Central memory CD8-positive, alpha-beta T cell (primary cell): Measurements from ENCODE around the gene ADAM33.
A peak's percentile ranks its signal among the peaks of the same experiment; 100 is the strongest.

ENCODE experiments used
- ATAC-seq: fragments of 150-1000 bp; cut with Tn5 transposase; replicated peaks from 2 replicates; pipeline ENCODE4 v1.10.0; 2022; ENCODE audit warnings: mild to moderate bottlenecking, moderate FRiP score, moderate number of reproducible peaks; ENCODE audit not compliant: poor library complexity, severe bottlenecking; ENCODE audit errors: extremely low read depth
- DNase-seq, 2 donors: peaks; one replicate each; pipeline ENCODE4 v3.0.0; 2021; ENCODE audit warnings: low spot score in 2 of 2
- H3K27ac Mint-ChIP-seq: one replicate; pipeline ENCODE4 v1.8.0; 2022; ENCODE audit warnings: low read depth, mild to moderate bottlenecking, moderate library complexity, mixed read lengths
- H3K27me3 Mint-ChIP-seq: one replicate; pipeline ENCODE4 v1.8.0; 2022; ENCODE audit warnings: mixed read lengths
- H3K36me3 Mint-ChIP-seq: one replicate; pipeline ENCODE4 v1.8.0; 2022; ENCODE audit warnings: mild to moderate bottlenecking, moderate library complexity, mixed read lengths; ENCODE audit not compliant: insufficient read depth
- H3K4me1 Mint-ChIP-seq: one replicate; pipeline ENCODE4 v1.8.0; 2022; ENCODE audit warnings: mixed read lengths
- H3K4me3 Mint-ChIP-seq: one replicate; pipeline ENCODE4 v1.8.0; 2022; ENCODE audit warnings: mild to moderate bottlenecking, moderate library complexity, mixed read lengths
- H3K9me3 Mint-ChIP-seq: one replicate; pipeline ENCODE4 v1.8.0; 2022; ENCODE audit warnings: mixed read lengths

ADAM33 gene

DNA sequence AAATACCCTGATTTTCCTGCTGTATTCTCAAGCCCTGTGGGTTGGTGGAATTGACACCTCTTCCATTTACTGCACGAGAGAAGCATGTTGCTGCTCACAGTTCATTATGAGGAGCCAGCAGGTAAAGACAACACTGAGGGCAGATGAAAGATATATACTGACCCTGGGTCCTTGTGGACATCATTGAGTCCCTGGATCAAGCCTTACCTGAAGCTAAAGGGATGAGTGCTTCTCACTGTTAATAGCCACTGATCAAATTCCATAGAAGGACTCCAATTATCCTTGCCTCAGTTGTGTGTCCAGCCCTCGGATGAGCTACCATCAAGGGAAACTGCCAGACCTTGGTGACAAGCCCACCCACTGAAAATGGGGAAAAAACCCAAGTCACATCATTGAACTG is 38.3 kb upstream of the ADAM33 start:
- Mint-ChIP-seq H3K27ac (no peak overlapping the region), H3K36me3 (no peaks in the 10 kb centered on the region), H3K4me3 (no peak overlapping the region), H3K9me3 (no peaks in the 10 kb centered on the region), H3K4me1 (no peaks in the 10 kb centered on the region), H3K27me3 (peaks cover 81% of the 10 kb centered on the region)
- ATAC-seq = no peak
- no peak for DNase-seq

- no peaks in the 10 kb centered on the region for H3K36me3 Mint-ChIP-seq
- H3K9me3 Mint-ChIP-seq = no peaks in the 10 kb centered on the region
- no peak for DNase-seq
- ATAC-seq = no peak
- H3K27ac Mint-ChIP-seq = no peak overlapping the region
- H3K4me3 Mint-ChIP-seq = no peak overlapping the region
- H3K4me1 Mint-ChIP-seq = no peaks in the 10 kb centered on the region
- H3K27me3 Mint-ChIP-seq = peaks cover 70% of the 10 kb centered on the region
Measured at GRCh38 chr20:3719046-3719445, 37.2 kb upstream of the ADAM33 start.

DNA sequence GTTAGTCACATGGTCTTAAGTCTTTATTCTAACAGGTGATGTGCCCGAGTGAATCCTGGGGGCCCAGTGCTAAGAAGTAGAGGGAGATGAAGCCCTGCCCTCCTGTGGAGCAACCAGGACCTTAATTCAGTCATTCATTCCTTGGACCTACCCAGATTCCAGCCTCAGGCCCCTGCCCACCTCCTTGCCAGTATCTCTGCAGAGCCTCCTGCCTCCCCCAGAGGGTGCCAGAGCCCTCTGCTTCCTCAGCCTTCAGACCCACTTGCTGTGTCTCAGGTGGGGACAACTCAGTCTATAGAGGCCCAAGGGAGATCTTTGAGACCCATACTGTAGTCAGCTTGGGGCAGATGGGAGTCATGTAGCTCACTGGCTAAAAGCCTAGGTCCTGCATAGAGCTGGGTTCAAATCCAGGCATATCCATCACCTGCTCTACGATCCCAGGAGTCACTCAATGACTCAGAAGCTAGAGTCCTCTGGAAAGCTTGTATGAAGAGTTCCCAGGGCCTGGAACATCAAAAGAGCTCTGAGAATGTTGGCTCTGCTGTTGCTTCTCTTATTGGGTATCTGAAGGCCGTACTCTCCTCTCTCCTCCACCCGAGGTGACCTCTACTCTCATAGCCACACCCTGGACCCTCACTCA is 34.5 kb upstream of the ADAM33 start:
- Mint-ChIP-seq H3K36me3 (peaks cover 2% of the 10 kb centered on the region), H3K4me3 (no peak overlapping the region), H3K27ac (no peak overlapping the region), H3K4me1 (no peaks in the 10 kb centered on the region), H3K9me3 (no peaks in the 10 kb centered on the region), H3K27me3 (peaks cover 58% of the 10 kb centered on the region)
- no peak for ATAC-seq
- DNase-seq = no peak

DNA sequence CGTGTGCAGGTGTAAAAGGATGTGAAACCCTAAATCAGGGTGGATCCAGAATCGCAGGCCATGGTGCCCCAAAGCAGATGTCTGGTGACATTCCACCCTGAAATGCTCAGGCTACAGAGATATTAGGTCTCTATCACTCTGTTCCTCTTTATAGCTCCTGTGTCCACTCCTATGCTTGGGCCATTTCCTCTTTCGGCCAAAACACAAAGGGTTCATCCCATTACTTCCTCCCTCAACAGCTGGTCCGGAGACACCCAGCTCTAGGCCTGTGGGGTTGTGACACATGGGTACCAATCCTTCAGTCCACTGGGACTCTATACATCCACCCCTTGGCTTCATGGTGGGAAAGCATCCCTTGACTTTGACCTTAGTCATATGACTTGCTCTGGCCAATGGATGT is 32.3 kb upstream of the ADAM33 start:
- Mint-ChIP-seq H3K9me3 (no peaks in the 10 kb centered on the region), H3K4me3 (no peak overlapping the region), H3K27me3 (peaks cover 40% of the 10 kb centered on the region), H3K27ac (no peak overlapping the region), H3K36me3 (peaks cover 2% of the 10 kb centered on the region), H3K4me1 (peaks cover 6% of the 10 kb centered on the region)
- DNase-seq (no peak), ATAC-seq (no peak)

DNA sequence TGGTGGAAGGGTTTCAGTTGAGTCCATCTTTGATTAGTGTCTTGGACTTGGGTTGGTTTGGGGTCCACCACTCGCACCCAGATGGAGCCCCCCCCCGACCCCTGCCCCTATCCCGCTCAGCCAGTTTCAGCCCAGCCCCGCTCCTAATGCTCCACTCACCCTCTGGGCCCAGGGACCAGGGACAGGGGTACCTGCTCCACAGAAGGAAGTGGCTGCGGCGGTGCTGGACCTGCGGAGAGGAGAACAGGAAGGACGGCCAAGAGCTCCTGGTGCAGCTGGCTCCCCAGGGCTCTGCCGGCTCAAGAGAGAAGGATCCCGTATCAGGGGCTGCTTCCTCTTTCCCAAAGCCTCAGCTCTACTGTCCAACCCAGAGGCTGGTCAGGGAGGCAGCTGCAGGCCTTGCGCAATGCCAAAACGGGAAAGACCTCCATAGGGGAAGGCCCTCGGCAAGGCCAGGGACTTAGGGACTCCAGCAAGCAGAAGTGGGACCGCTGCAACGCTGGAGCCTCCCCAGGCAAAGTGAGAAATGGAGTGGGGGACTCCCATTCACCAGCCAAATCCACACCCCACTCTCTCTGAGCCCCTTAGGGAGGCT is 30.6 kb upstream of the ADAM33 start, which contains the start of gene SIGLEC1:
Gene SIGLEC1, minus strand, starts transcription at position 322 of the 595 bp plus-strand sequence. CDS start 5,472 bp downstream, outside the sequence.
- no peak for ATAC-seq
- no peak within 1 kb of the TSS for H3K27ac Mint-ChIP-seq
- peaks cover 27% of the 10 kb centered on the region for H3K27me3 Mint-ChIP-seq
- H3K36me3 Mint-ChIP-seq = peaks cover 2% of the 10 kb centered on the region
- no peak for DNase-seq
- H3K4me1 Mint-ChIP-seq = peaks cover 8% of the 10 kb centered on the region
- H3K4me3 Mint-ChIP-seq = no peak within 1 kb of the TSS
- no peaks in the 10 kb centered on the region for H3K9me3 Mint-ChIP-seq

- Mint-ChIP-seq H3K4me1 (peaks cover 8% of the 10 kb centered on the region), H3K4me3 (no peak overlapping the region), H3K27me3 (peaks cover 18% of the 10 kb centered on the region), H3K36me3 (peaks cover 2% of the 10 kb centered on the region), H3K27ac (no peak overlapping the region), H3K9me3 (no peaks in the 10 kb centered on the region)
- ATAC-seq (no peak), DNase-seq (no peak)
Measured at GRCh38 chr20:3711484-3711941, 29.7 kb upstream of the ADAM33 start.

DNA sequence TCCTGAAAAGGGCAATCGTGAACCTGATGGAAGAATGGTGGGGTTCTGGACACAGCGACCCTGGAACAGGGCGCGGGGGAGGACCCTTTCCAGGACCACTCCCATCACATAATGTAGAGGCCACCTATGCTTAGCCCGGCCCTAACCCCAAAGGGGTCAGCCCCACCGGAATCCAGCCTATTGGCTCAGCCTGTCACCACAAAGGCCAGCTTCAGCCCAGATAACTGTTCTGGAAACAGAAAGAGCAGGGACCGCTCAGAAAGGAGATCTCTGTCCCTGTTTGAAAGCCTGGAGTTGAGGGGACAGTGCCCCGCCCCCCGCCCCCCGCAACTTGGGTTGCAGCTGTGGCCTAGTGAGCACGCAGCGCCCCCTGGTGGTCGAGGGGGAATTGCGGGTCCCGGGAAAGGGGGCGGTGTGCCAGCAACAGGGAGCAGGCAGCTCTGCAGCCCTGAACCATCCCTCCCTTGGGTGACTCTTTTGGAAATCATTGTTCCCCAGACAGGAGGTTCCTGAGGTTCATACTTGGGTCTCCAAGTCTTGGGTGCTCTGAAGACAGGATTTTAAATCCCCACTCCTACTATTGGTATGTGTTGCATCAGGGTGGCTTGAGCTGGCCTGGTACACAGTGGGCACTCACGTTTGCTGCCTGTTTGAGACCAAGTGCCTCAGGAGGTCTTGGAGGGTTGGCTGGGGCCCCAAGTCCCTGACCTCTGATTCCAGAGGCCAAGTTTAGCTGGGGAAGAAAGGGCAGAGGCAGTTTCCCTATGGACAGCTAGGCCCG is 29.1 kb upstream of the ADAM33 start:
- peaks cover 8% of the 10 kb centered on the region for H3K4me1 Mint-ChIP-seq
- peaks cover 15% of the 10 kb centered on the region for H3K27me3 Mint-ChIP-seq
- no peak overlapping the region for H3K27ac Mint-ChIP-seq
- ATAC-seq (no peak), DNase-seq (peak; percentile 57 to 81)
- no peak overlapping the region for H3K4me3 Mint-ChIP-seq
- H3K9me3 Mint-ChIP-seq = no peaks in the 10 kb centered on the region
- peaks cover 2% of the 10 kb centered on the region for H3K36me3 Mint-ChIP-seq

DNA sequence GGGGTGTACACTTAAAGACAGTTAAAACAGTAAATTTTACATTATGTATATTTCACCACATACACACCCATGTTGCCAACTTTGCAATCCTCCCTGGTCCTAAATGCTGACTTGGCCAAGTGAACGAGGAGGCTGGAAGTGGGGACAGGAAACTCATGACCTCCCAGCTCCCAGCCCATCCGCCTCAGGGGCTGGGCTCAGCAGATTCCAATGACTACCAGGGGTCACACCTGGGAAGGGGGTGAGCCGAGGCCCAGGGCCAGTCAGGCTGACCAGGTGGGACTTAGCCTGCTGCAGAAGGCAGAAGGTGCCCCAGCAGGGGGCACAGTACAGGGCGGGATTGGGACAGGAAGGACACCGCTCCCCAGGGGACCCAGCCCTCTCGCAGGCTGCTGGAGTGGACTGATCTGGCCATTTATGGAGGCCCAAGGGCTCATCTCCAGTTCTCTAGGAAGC is 28.2 kb upstream of the ADAM33 start:
- H3K27ac Mint-ChIP-seq = no peak overlapping the region
- peaks cover 8% of the 10 kb centered on the region for H3K4me1 Mint-ChIP-seq
- H3K9me3 Mint-ChIP-seq = no peaks in the 10 kb centered on the region
- no peak for DNase-seq
- no peak for ATAC-seq
- H3K36me3 Mint-ChIP-seq = peaks cover 2% of the 10 kb centered on the region
- no peak overlapping the region for H3K4me3 Mint-ChIP-seq
- H3K27me3 Mint-ChIP-seq = peaks cover 18% of the 10 kb centered on the region

GRCh38 chr20:3707508-3707899 is 25.7 kb upstream of the ADAM33 start:
- no peak overlapping the region for H3K4me3 Mint-ChIP-seq
- peaks cover 2% of the 10 kb centered on the region for H3K36me3 Mint-ChIP-seq
- ATAC-seq = no peak
- H3K4me1 Mint-ChIP-seq = peaks cover 8% of the 10 kb centered on the region
- no peak for DNase-seq
- H3K27me3 Mint-ChIP-seq = peaks cover 43% of the 10 kb centered on the region
- no peaks in the 10 kb centered on the region for H3K9me3 Mint-ChIP-seq
- H3K27ac Mint-ChIP-seq = no peak overlapping the region

GRCh38 chr20:3706774-3707507 is 25.1 kb upstream of the ADAM33 start:
- ATAC-seq (no peak), DNase-seq (no peak)
- Mint-ChIP-seq H3K4me1 (peaks cover 8% of the 10 kb centered on the region), H3K27me3 (peaks cover 38% of the 10 kb centered on the region), H3K9me3 (no peaks in the 10 kb centered on the region), H3K27ac (no peak overlapping the region), H3K4me3 (no peak overlapping the region), H3K36me3 (peaks cover under 1% of the 10 kb centered on the region)

DNA sequence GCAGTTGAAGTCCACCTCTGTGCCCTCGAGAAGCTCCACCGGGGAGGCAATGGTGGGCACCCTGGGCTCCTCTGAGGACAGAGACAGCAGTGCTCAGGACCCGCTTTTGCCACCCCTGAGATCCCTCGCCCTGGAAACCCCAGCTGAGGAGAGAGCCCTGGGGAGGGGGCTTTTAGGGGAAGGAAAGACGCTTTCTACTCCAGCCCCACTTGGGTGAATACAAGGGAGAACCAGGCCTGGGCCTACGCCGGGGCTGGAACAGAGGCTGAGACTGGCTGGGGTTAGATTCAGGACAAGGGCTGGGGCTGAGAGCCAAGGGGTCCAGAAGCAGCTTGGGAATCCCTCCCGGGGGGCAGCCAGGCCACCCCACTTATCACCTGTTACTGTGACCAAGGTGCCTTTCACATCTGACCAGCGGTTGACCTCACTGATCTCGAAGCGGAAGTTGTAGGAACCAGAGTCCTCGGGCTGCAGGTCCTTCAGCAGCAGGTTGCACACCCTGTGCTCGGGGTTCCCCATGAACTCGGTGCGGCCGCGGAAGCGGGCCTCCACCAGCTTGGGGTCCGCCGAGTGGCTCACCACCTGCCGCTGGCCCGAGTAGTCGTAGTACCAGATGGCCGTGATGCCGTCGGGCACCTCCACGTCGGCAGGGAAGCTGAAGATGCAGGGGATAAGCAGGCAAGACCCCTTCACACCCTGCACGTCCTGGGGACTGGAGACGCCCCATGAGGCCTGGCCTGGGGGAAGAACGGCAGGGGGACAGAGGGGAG is 24.3 kb upstream of the ADAM33 start:
- peaks cover 8% of the 10 kb centered on the region for H3K4me1 Mint-ChIP-seq
- H3K27ac Mint-ChIP-seq = no peak overlapping the region
- H3K27me3 Mint-ChIP-seq = peaks cover 30% of the 10 kb centered on the region
- no peak overlapping the region for H3K4me3 Mint-ChIP-seq
- no peaks in the 10 kb centered on the region for H3K36me3 Mint-ChIP-seq
- DNase-seq (no peak), ATAC-seq (no peak)
- H3K9me3 Mint-ChIP-seq = no peaks in the 10 kb centered on the region

DNA sequence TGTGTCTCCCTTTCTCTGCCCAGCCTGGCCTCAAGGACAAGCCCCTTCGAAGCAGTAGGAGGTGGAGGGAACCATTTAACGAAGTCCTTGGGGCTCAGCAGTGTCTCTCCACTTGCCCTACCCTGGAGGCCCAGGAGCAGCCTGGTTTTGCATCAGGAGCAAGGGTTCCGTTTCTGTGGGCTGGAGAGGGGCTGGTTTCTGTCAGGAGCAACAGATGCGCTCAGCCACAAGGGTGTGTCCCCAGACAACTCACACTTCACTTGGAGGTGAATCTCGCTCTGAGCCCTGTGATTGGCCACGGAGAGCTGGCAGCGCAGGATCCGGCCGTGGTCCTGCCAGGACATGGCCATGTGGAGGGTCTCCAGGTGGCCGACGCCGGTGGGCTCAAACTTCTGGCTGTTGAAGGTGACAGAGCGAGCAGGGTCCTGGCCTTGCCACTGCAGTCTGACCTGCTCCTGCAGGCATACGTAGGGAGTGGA is 23.7 kb upstream of the ADAM33 start:
- no peaks in the 10 kb centered on the region for H3K9me3 Mint-ChIP-seq
- no peaks in the 10 kb centered on the region for H3K36me3 Mint-ChIP-seq
- no peak overlapping the region for H3K27ac Mint-ChIP-seq
- no peak overlapping the region for H3K4me3 Mint-ChIP-seq
- ATAC-seq (no peak), DNase-seq (no peak)
- H3K4me1 Mint-ChIP-seq = peaks cover 8% of the 10 kb centered on the region
- peaks cover 28% of the 10 kb centered on the region for H3K27me3 Mint-ChIP-seq
